GM23338 (cell line): ENCODE data around the gene TSKS. TPM values are rescaled to one million over a fixed set of nuclear protein-coding genes. Genes with fewer than 3 reads are reported as not detected.

ENCODE experiments used
- ATAC-seq: fragments of 200-7000 bp; cut with Tn5 transposase; 3 replicates; pipeline ENCODE4 v1.9.1; 2020
- DNase-seq: peaks from one replicate; pipeline ENCODE4 v3.0.0-alpha.2; 2015; ENCODE audit warnings: low spot score
- H2AFZ ChIP-seq: fragments of 200-600 bp; sonication (generic); 2 replicates; pipeline ENCODE4 v1.8.0; 2016; ENCODE audit warnings: antibody characterized with exemption, mild to moderate bottlenecking, moderate library complexity
- H3F3A ChIP-seq: fragments of 200-600 bp; sonication (generic); replicated peaks from 2 replicates; pipeline ENCODE4 v1.8.0; 2017; ENCODE audit warnings: antibody characterized with exemption, mixed run types, low read depth
- H3K27ac ChIP-seq: fragments of 200-600 bp; sonication (generic); 2 replicates; pipeline ENCODE4 v1.6.1; 2016; ENCODE audit warnings: low read depth
- H3K27me3 ChIP-seq: fragments of 200-600 bp; sonication (generic); 2 replicates; pipeline ENCODE4 v1.8.0; 2016; ENCODE audit warnings: mild to moderate bottlenecking, mixed run types, moderate library complexity; ENCODE audit not compliant: insufficient read depth
- H3K36me3 ChIP-seq: fragments of 200-600 bp; sonication (generic); 2 replicates; pipeline ENCODE4 v1.8.0; 2016; ENCODE audit warnings: mild to moderate bottlenecking; ENCODE audit not compliant: insufficient read depth
- H3K4me1 ChIP-seq: fragments of 200-600 bp; sonication (generic); 2 replicates; pipeline ENCODE4 v1.8.0; 2016; ENCODE audit warnings: mild to moderate bottlenecking, moderate library complexity; ENCODE audit not compliant: insufficient read depth
- H3K4me2 ChIP-seq: fragments of 200-600 bp; sonication (generic); 2 replicates; pipeline ENCODE4 v1.7.1; 2017; ENCODE audit warnings: mixed run types
- H3K4me3 ChIP-seq: fragments of 200-600 bp; sonication (generic); 2 replicates; pipeline ENCODE4 v1.6.1; 2016; ENCODE audit warnings: mixed run types
- H3K79me2 ChIP-seq: fragments of 200-600 bp; sonication (generic); replicated peaks from 2 replicates; pipeline ENCODE4 v1.8.0; 2017; ENCODE audit warnings: mild to moderate bottlenecking; ENCODE audit not compliant: insufficient read depth
- H3K9me2 ChIP-seq: fragments of 200-600 bp; sonication (generic); 2 replicates; pipeline ENCODE4 v1.8.0; 2017; ENCODE audit not compliant: insufficient read depth
- H4K20me1 ChIP-seq: fragments of 200-600 bp; sonication (generic); replicated peaks from 2 replicates; pipeline ENCODE4 v1.8.0; 2017; ENCODE audit warnings: mild to moderate bottlenecking; ENCODE audit not compliant: insufficient read depth
- H3K27ac Mint-ChIP-seq: 2 replicates; pipeline ENCODE4 v1.8.0; 2020; ENCODE audit warnings: inconsistent platforms, mild to moderate bottlenecking, moderate library complexity, mixed read lengths
- H3K27me3 Mint-ChIP-seq: 3 replicates; pipeline ENCODE4 v1.8.0; 2022; ENCODE audit warnings: low read depth, mild to moderate bottlenecking, moderate library complexity, mixed read lengths, inconsistent platforms; ENCODE audit not compliant: insufficient read depth, poor library complexity
- H3K36me3 Mint-ChIP-seq: 3 replicates; pipeline ENCODE4 v1.8.0; 2021; ENCODE audit warnings: low read depth, mild to moderate bottlenecking, inconsistent platforms, moderate library complexity, mixed read lengths
- H3K4me1 Mint-ChIP-seq: 3 replicates; pipeline ENCODE4 v1.8.0; 2020; ENCODE audit warnings: mild to moderate bottlenecking, inconsistent platforms, mixed read lengths
- H3K4me3 Mint-ChIP-seq: 3 replicates; pipeline ENCODE4 v1.8.0; 2021; ENCODE audit warnings: moderate library complexity, mild to moderate bottlenecking, inconsistent platforms, mixed read lengths
- H3K9me3 Mint-ChIP-seq: 3 replicates; pipeline ENCODE4 v1.8.0; 2020; ENCODE audit warnings: moderate library complexity, mild to moderate bottlenecking, inconsistent platforms, mixed read lengths
- CREB1 ChIP-seq: fragments of 250-450 bp; sonication (Bioruptor Pico); IDR thresholded peaks from 2 replicates; pipeline ENCODE4 v1.5.0; 2020; ENCODE audit warnings: low read depth, mild to moderate bottlenecking, moderate library complexity
- EZH2 ChIP-seq: fragments of 200-600 bp; sonication (generic); IDR thresholded peaks from one replicate; pipeline ENCODE4 v1.8.0; 2017; ENCODE audit warnings: antibody characterized with exemption, mild to moderate bottlenecking, low read depth; ENCODE audit not compliant: unreplicated experiment
- EZH2phosphoT487 ChIP-seq: fragments of 200-600 bp; sonication (generic); IDR thresholded peaks from one replicate; pipeline ENCODE4 v1.8.1; 2018; ENCODE audit warnings: antibody characterized with exemption; ENCODE audit not compliant: unreplicated experiment
- JUNB ChIP-seq: IDR thresholded peaks from one replicate; pipeline ENCODE4 v1.6.1; 2016; ENCODE audit warnings: antibody characterized with exemption; ENCODE audit not compliant: unreplicated experiment
- NANOG ChIP-seq: IDR thresholded peaks from 2 replicates; pipeline ENCODE4 v1.6.1; 2016; ENCODE audit warnings: antibody characterized with exemption, borderline replicate concordance
- POLR2AphosphoS5 ChIP-seq: IDR thresholded peaks from 2 replicates; pipeline ENCODE4 v1.6.1; 2016; ENCODE audit warnings: antibody characterized with exemption, low read depth
- STAT1 ChIP-seq: IDR thresholded peaks from one replicate; pipeline ENCODE4 v1.6.1; 2016; ENCODE audit warnings: antibody characterized with exemption; ENCODE audit not compliant: unreplicated experiment
- ZNF114 ChIP-seq: fragments of 250-450 bp; sonication (Bioruptor Pico); IDR thresholded peaks from 2 replicates; pipeline ENCODE4 v1.5.0; 2020; ENCODE audit warnings: mild to moderate bottlenecking, moderate library complexity
- ZNF331 ChIP-seq: fragments of 250-450 bp; sonication (Bioruptor Pico); IDR thresholded peaks from 2 replicates; pipeline ENCODE4 v1.5.0; 2020; ENCODE audit warnings: low read depth, mild to moderate bottlenecking, moderate library complexity
- polyA plus RNA-seq: library from polyadenylated mRNA; unstranded; fragments of >200 nt; fragmentation: Nextera tagmentation; extraction: Ambion mirVana; gene quantifications from 2 replicates; pipeline ENCODE4 v1.2.1, GENCODE V29; 2016
- total RNA-seq: library from RNA; depleted of rRNA; stranded (reverse); fragments of >200 nt; shearing (Covaris generic); gene quantifications from 2 replicates; pipeline ENCODE4 v1.2.3, GENCODE V29; 2014
- TF ChIP-seq, protein P1 (sequence below): IDR thresholded peaks from 2 replicates; pipeline ENCODE4 v1.6.1; 2016; ENCODE audit warnings: antibody characterized with exemption
- TF ChIP-seq, protein P2 (sequence below): fragments of 250-450 bp; sonication (Bioruptor Pico); IDR thresholded peaks from 2 replicates; pipeline ENCODE4 v1.5.0; 2020; ENCODE audit warnings: mild to moderate bottlenecking, moderate library complexity
- TF ChIP-seq, protein P3 (sequence below), 2 experiments: fragments of 200-600 bp in 1 of 2; sonication (generic) in 1 of 2; conservative IDR thresholded peaks; 2 replicates each; pipeline versions ENCODE4 v1.5.1 to v1.6.1; 2016 to 2017; ENCODE audit warnings: antibody characterized with exemption in 2 of 2, low read depth in 2 of 2, mild to moderate bottlenecking in 2 of 2, moderate library complexity in 1 of 2
- TF ChIP-seq, protein P4 (sequence below): IDR thresholded peaks from one replicate; pipeline ENCODE4 v1.6.1; 2018; ENCODE audit warnings: antibody characterized with exemption; ENCODE audit not compliant: unreplicated experiment

TSKS gene
- total and polyA plus RNA-seq, 2 experiments from 2014 or later, result 0.99 TPM; not detected in 1

DNA sequence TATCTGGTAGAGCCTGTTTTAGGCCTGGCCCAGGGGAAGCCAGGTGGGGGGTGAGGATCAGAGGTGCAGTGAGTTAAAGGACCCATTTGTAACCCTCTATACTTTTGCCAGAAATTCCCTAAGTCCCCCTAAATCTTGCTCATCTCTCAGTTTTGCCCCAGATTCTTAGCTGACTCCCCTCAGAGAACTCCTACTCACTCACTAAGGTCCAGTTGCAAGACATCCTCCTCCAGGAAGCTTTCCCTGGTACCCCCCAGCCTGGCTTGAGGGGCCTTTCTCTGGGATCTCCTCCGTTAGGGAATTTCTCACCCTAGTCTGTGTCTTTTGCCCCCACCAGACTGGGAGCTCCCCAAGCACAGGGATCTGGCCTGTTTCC, 1.9 kb downstream of the TSKS start:
- Histone ChIP-seq H3K36me3 (no peaks in the 10 kb centered on the region), H2AFZ (peak overlapping the region; percentile 39; the same call in 1 of the 2 replicates), H4K20me1 (no peaks in the 10 kb centered on the region), H3K4me3 (no peak overlapping the region), H3K9me2 (no peaks in the 10 kb centered on the region), H3F3A (peaks cover 6% of the 10 kb centered on the region; the same call in 1 of the 2 replicates), H3K79me2 (no peaks in the 10 kb centered on the region), H3K4me2 (no peak overlapping the region), H3K27ac (peak overlapping the region; percentile 32; the same call in 1 of the 2 replicates), H3K27me3 (no peaks in the 10 kb centered on the region), H3K4me1 (peaks cover 7% of the 10 kb centered on the region; the same call in 1 of the 2 replicates)
- H3K36me3 Mint-ChIP-seq, result no peaks in the 10 kb centered on the region
- peaks cover 19% of the 10 kb centered on the region for H3K4me1 Mint-ChIP-seq
- no peak overlapping the region for H3K4me3 Mint-ChIP-seq
- no peak for TF ChIP-seq ZNF331 (CRISPR knock-in tag)
- TF ChIP-seq CREB1 (CRISPR knock-in tag), result no peak
- TF ChIP-seq POLR2AphosphoS5, result no peak
- TF ChIP-seq EZH2phosphoT487, result no peak
- TF ChIP-seq STAT1, result no peak
- TF ChIP-seq ZNF114 (CRISPR knock-in tag), result no peak
- TF ChIP-seq, protein P1, sequence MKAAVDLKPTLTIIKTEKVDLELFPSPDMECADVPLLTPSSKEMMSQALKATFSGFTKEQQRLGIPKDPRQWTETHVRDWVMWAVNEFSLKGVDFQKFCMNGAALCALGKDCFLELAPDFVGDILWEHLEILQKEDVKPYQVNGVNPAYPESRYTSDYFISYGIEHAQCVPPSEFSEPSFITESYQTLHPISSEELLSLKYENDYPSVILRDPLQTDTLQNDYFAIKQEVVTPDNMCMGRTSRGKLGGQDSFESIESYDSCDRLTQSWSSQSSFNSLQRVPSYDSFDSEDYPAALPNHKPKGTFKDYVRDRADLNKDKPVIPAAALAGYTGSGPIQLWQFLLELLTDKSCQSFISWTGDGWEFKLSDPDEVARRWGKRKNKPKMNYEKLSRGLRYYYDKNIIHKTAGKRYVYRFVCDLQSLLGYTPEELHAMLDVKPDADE, result no peak
- TF ChIP-seq, protein P2, sequence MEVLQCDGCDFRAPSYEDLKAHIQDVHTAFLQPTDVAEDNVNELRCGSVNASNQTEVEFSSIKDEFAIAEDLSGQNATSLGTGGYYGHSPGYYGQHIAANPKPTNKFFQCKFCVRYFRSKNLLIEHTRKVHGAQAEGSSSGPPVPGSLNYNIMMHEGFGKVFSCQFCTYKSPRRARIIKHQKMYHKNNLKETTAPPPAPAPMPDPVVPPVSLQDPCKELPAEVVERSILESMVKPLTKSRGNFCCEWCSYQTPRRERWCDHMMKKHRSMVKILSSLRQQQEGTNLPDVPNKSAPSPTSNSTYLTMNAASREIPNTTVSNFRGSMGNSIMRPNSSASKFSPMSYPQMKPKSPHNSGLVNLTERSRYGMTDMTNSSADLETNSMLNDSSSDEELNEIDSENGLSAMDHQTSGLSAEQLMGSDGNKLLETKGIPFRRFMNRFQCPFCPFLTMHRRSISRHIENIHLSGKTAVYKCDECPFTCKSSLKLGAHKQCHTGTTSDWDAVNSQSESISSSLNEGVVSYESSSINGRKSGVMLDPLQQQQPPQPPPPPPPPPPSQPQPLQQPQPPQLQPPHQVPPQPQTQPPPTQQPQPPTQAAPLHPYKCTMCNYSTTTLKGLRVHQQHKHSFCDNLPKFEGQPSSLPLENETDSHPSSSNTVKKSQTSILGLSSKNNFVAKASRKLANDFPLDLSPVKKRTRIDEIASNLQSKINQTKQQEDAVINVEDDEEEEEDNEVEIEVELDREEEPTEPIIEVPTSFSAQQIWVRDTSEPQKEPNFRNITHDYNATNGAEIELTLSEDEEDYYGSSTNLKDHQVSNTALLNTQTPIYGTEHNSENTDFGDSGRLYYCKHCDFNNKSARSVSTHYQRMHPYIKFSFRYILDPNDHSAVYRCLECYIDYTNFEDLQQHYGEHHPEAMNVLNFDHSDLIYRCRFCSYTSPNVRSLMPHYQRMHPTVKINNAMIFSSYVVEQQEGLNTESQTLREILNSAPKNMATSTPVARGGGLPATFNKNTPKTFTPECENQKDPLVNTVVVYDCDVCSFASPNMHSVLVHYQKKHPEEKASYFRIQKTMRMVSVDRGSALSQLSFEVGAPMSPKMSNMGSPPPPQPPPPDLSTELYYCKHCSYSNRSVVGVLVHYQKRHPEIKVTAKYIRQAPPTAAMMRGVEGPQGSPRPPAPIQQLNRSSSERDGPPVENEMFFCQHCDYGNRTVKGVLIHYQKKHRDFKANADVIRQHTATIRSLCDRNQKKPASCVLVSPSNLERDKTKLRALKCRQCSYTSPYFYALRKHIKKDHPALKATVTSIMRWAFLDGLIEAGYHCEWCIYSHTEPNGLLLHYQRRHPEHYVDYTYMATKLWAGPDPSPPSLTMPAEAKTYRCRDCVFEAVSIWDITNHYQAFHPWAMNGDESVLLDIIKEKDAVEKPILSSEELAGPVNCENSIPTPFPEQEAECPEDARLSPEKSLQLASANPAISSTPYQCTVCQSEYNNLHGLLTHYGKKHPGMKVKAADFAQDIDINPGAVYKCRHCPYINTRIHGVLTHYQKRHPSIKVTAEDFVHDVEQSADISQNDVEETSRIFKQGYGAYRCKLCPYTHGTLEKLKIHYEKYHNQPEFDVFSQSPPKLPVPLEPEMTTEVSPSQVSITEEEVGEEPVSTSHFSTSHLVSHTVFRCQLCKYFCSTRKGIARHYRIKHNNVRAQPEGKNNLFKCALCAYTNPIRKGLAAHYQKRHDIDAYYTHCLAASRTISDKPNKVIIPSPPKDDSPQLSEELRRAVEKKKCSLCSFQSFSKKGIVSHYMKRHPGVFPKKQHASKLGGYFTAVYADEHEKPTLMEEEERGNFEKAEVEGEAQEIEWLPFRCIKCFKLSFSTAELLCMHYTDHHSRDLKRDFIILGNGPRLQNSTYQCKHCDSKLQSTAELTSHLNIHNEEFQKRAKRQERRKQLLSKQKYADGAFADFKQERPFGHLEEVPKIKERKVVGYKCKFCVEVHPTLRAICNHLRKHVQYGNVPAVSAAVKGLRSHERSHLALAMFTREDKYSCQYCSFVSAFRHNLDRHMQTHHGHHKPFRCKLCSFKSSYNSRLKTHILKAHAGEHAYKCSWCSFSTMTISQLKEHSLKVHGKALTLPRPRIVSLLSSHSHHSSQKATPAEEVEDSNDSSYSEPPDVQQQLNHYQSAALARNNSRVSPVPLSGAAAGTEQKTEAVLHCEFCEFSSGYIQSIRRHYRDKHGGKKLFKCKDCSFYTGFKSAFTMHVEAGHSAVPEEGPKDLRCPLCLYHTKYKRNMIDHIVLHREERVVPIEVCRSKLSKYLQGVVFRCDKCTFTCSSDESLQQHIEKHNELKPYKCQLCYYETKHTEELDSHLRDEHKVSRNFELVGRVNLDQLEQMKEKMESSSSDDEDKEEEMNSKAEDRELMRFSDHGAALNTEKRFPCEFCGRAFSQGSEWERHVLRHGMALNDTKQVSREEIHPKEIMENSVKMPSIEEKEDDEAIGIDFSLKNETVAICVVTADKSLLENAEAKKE (CRISPR knock-in tag), result no peak
- no peak for TF ChIP-seq EZH2
- TF ChIP-seq, protein P3, sequence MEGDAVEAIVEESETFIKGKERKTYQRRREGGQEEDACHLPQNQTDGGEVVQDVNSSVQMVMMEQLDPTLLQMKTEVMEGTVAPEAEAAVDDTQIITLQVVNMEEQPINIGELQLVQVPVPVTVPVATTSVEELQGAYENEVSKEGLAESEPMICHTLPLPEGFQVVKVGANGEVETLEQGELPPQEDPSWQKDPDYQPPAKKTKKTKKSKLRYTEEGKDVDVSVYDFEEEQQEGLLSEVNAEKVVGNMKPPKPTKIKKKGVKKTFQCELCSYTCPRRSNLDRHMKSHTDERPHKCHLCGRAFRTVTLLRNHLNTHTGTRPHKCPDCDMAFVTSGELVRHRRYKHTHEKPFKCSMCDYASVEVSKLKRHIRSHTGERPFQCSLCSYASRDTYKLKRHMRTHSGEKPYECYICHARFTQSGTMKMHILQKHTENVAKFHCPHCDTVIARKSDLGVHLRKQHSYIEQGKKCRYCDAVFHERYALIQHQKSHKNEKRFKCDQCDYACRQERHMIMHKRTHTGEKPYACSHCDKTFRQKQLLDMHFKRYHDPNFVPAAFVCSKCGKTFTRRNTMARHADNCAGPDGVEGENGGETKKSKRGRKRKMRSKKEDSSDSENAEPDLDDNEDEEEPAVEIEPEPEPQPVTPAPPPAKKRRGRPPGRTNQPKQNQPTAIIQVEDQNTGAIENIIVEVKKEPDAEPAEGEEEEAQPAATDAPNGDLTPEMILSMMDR (conservative IDR thresholded peaks at IDR 0.05; ENCODE audit: low read depth in 2 of 2), result no peak
- TF ChIP-seq, protein P4, sequence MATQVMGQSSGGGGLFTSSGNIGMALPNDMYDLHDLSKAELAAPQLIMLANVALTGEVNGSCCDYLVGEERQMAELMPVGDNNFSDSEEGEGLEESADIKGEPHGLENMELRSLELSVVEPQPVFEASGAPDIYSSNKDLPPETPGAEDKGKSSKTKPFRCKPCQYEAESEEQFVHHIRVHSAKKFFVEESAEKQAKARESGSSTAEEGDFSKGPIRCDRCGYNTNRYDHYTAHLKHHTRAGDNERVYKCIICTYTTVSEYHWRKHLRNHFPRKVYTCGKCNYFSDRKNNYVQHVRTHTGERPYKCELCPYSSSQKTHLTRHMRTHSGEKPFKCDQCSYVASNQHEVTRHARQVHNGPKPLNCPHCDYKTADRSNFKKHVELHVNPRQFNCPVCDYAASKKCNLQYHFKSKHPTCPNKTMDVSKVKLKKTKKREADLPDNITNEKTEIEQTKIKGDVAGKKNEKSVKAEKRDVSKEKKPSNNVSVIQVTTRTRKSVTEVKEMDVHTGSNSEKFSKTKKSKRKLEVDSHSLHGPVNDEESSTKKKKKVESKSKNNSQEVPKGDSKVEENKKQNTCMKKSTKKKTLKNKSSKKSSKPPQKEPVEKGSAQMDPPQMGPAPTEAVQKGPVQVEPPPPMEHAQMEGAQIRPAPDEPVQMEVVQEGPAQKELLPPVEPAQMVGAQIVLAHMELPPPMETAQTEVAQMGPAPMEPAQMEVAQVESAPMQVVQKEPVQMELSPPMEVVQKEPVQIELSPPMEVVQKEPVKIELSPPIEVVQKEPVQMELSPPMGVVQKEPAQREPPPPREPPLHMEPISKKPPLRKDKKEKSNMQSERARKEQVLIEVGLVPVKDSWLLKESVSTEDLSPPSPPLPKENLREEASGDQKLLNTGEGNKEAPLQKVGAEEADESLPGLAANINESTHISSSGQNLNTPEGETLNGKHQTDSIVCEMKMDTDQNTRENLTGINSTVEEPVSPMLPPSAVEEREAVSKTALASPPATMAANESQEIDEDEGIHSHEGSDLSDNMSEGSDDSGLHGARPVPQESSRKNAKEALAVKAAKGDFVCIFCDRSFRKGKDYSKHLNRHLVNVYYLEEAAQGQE, result no peak
- no peak for TF ChIP-seq JUNB
- no peak for TF ChIP-seq NANOG
- peaks cover 4% of the 10 kb centered on the region; the same call in 1 of the 3 replicates for H3K9me3 Mint-ChIP-seq
- H3K27ac Mint-ChIP-seq, result no peak overlapping the region
- no peak for ATAC-seq
- peaks cover 14% of the 10 kb centered on the region for H3K27me3 Mint-ChIP-seq
- no peak for DNase-seq
